IMR-90 (cell line): ENCODE results near the gene HSPA1A. TPM values are rescaled to one million over a fixed set of nuclear protein-coding genes. Genes with fewer than 3 reads are reported as not detected.

Experiments
- ATAC-seq: fragments of 200-7000 bp; cut with Tn5 transposase; 2 replicates; pipeline ENCODE4 v1.9.1; 2020; ENCODE audit warnings: low read depth, mild to moderate bottlenecking, moderate library complexity
- BruUV-seq: library from RNA; stranded (reverse); fragments of 400-500 nt; replicated peaks from 2 replicates; lab custom pipeline; 2021; lab: Mats Ljungman, UMichigan
- CTCF ChIA-PET: fragments of 300-600 bp; formaldehyde crosslinking; extraction: SDS; loops from one replicate; lab custom pipeline; 2021; ENCODE audit warnings: antibody characterized with exemption; lab: Yijun Ruan, JAX
- POLR2A ChIA-PET: fragments of 300-600 bp; sonication (Branson Sonifier 250); formaldehyde crosslinking; loops from one replicate; lab custom pipeline; 2022; ENCODE audit warnings: antibody characterized with exemption; ENCODE audit not compliant: unreplicated experiment; lab: Charles Lee
- DNase-seq: peaks from one replicate; pipeline ENCODE4 v3.0.0; 2013
- H2AFZ ChIP-seq: replicated peaks from 2 replicates; pipeline ENCODE3; 2013; ENCODE audit warnings: low read length, mild to moderate bottlenecking; ENCODE audit not compliant: poor library complexity
- H2AK5ac ChIP-seq: 2 replicates; pipeline ENCODE4 v1.6.1; 2013; ENCODE audit warnings: low read depth, low read length, inconsistent platforms
- H2AK9ac ChIP-seq: replicated peaks from 2 replicates; pipeline ENCODE3; 2013; ENCODE audit warnings: mild to moderate bottlenecking, low read depth, low read length, moderate library complexity; ENCODE audit not compliant: poor library complexity
- H2BK120ac ChIP-seq: 2 replicates; pipeline ENCODE4 v1.6.1; 2013; ENCODE audit warnings: low read depth, low read length, inconsistent platforms
- H2BK15ac ChIP-seq: 3 replicates; pipeline ENCODE4 v1.6.1; 2013; ENCODE audit warnings: low read depth, low read length, inconsistent platforms
- H2BK20ac ChIP-seq: 2 replicates; pipeline ENCODE4 v1.6.1; 2013; ENCODE audit warnings: low read depth, mild to moderate bottlenecking, inconsistent platforms, low read length, moderate library complexity
- H2BK5ac ChIP-seq: 2 replicates; pipeline ENCODE4 v1.6.1; 2013; ENCODE audit warnings: mild to moderate bottlenecking, low read depth, low read length, inconsistent platforms; ENCODE audit not compliant: poor library complexity, severe bottlenecking
- H3K14ac ChIP-seq: replicated peaks from 2 replicates; pipeline ENCODE4 v1.6.1; 2013; ENCODE audit warnings: low read depth, low read length, inconsistent platforms
- H3K18ac ChIP-seq: 2 replicates; pipeline ENCODE4 v1.6.1; 2013; ENCODE audit warnings: low read depth, low read length, control low read depth
- H3K23ac ChIP-seq: 2 replicates; pipeline ENCODE4 v1.6.1; 2013; ENCODE audit warnings: low read depth, low read length, inconsistent platforms
- H3K27ac ChIP-seq: 2 replicates; pipeline ENCODE4 v1.5.1; 2013; ENCODE audit warnings: mild to moderate bottlenecking, control low read depth, low read length; ENCODE audit not compliant: insufficient read depth
- H3K27me3 ChIP-seq: 2 replicates; pipeline ENCODE4 v1.6.1; 2013; ENCODE audit warnings: low read length; ENCODE audit not compliant: control insufficient read depth, insufficient read depth
- H3K36me3 ChIP-seq: 2 replicates; pipeline ENCODE4 v1.6.1; 2013; ENCODE audit warnings: low read length, mixed read lengths; ENCODE audit not compliant: control insufficient read depth, insufficient read depth
- H3K4ac ChIP-seq: 2 replicates; pipeline ENCODE4 v1.6.1; 2013; ENCODE audit warnings: low read depth, low read length, inconsistent platforms
- H3K4me1 ChIP-seq: 2 replicates; pipeline ENCODE4 v1.6.1; 2013; ENCODE audit warnings: low read length, mixed read lengths; ENCODE audit not compliant: control insufficient read depth, insufficient read depth
- H3K4me2 ChIP-seq: 2 replicates; pipeline ENCODE4 v1.6.1; 2013; ENCODE audit warnings: low read depth, mild to moderate bottlenecking, control low read depth, low read length, moderate library complexity
- H3K4me3 ChIP-seq: 2 replicates; pipeline ENCODE4 v1.5.1; 2013; ENCODE audit warnings: low read depth, mild to moderate bottlenecking, control low read depth, low read length, moderate library complexity; ENCODE audit not compliant: insufficient read depth
- H3K56ac ChIP-seq: 2 replicates; pipeline ENCODE4 v1.6.1; 2013; ENCODE audit warnings: low read length, inconsistent platforms; ENCODE audit not compliant: insufficient read depth; ENCODE audit errors: extremely low read depth
- H3K79me1 ChIP-seq, 2 experiments: 2 replicates each; pipeline ENCODE4 v1.6.1; 2013; ENCODE audit warnings: low read length in 2 of 2, inconsistent platforms in 1 of 2, low read depth in 1 of 2
- H3K9ac ChIP-seq: 2 replicates; pipeline ENCODE4 v1.6.1; 2013; ENCODE audit warnings: low read depth, low read length, control low read depth
- H3K9me1 ChIP-seq: 2 replicates; pipeline ENCODE4 v1.6.1; 2013; ENCODE audit warnings: low read length, inconsistent platforms; ENCODE audit not compliant: insufficient read depth
- H3K9me3 ChIP-seq: 2 replicates; pipeline ENCODE4 v1.6.1; 2013; ENCODE audit warnings: low read length; ENCODE audit not compliant: control insufficient read depth, insufficient read depth
- H4K20me1 ChIP-seq: 2 replicates; pipeline ENCODE4 v1.6.1; 2013; ENCODE audit warnings: low read length, inconsistent platforms; ENCODE audit not compliant: insufficient read depth
- H4K5ac ChIP-seq: 2 replicates; pipeline ENCODE4 v1.6.1; 2013; ENCODE audit warnings: mild to moderate bottlenecking, low read depth, low read length, control low read depth
- H4K8ac ChIP-seq, 2 experiments: 2 replicates each; pipeline ENCODE4 v1.6.1; 2013; ENCODE audit warnings: low read depth in 2 of 2, low read length in 2 of 2, control low read depth in 1 of 2, inconsistent platforms in 1 of 2
- H4K91ac ChIP-seq: 2 replicates; pipeline ENCODE4 v1.6.1; 2013; ENCODE audit warnings: low read depth, low read length, inconsistent platforms; ENCODE audit not compliant: insufficient read depth
- BHLHE40 ChIP-seq: fragments of 150-350 bp; IDR thresholded peaks from 2 replicates; pipeline ENCODE4 v1.6.1; 2016; ENCODE audit warnings: mild to moderate bottlenecking, low read depth, low read length
- CHD1 ChIP-seq: IDR thresholded peaks from 2 replicates; pipeline ENCODE4 v1.6.1; 2012; ENCODE audit warnings: low read depth, low read length, improper control_type of control experiment
- CTCF ChIP-seq: conservative IDR thresholded peaks from 2 replicates; pipeline ENCODE4 v1.5.1; 2012; ENCODE audit warnings: mild to moderate bottlenecking, low read depth, low read length, improper control_type of control experiment
- FOS ChIP-seq: fragments of 150-350 bp; IDR thresholded peaks from 2 replicates; pipeline ENCODE4 v1.6.1; 2016; ENCODE audit warnings: low read depth, low read length
- MAZ ChIP-seq: IDR thresholded peaks from 2 replicates; pipeline ENCODE4 v1.6.1; 2012; ENCODE audit warnings: low read depth, mild to moderate bottlenecking, low read length, improper control_type of control experiment, moderate library complexity, borderline replicate concordance
- POLR2A ChIP-seq: IDR thresholded peaks from 2 replicates; pipeline ENCODE4 v1.6.1; 2012; ENCODE audit warnings: mild to moderate bottlenecking, low read depth, low read length
- RAD21 ChIP-seq: IDR thresholded peaks from 2 replicates; pipeline ENCODE4 v1.6.1; 2012; ENCODE audit warnings: low read length, improper control_type of control experiment
- USF2 ChIP-seq: fragments of 150-350 bp; IDR thresholded peaks from 2 replicates; pipeline ENCODE4 v1.6.1; 2017; ENCODE audit warnings: mild to moderate bottlenecking, antibody characterized with exemption, low read length, low read depth
- WGBS, 2 experiments: methylation state at CpG; one replicate each; pipeline versions ENCODE4 v1.1.5 to v1.1.7; 2013; ENCODE audit warnings: missing lambda C conversion rate in 2 of 2; ENCODE audit not compliant: insufficient read length in 1 of 2; ENCODE audit errors: extremely low coverage in 2 of 2; 5-methylcytosine and 5-hydroxymethylcytosine counted together
- dilution Hi-C: fragments of 300-500 bp; cut with HindIII; formaldehyde crosslinking; loops from one replicate; pipeline ENCODE4 v1.14.3; 2018; ENCODE audit warnings: low sequenced_read_pairs; ENCODE audit not compliant: unreplicated experiment
- in situ Hi-C: fragments of 300-500 bp; cut with MboI; formaldehyde crosslinking; loops from 3 replicates; pipeline ENCODE4 v1.14.3; 2019; ENCODE audit warnings: low sequenced_read_pairs, inconsistent platforms, mixed read lengths
- intact Hi-C: fragments of 100-400 bp; cut with micrococcal nuclease; formaldehyde crosslinking; loops from 2 replicates; pipeline ENCODE4 v1.10.0; 2022
- polyA plus RNA-seq, 3 experiments: library from polyadenylated mRNA; depleted of rRNA; stranded (reverse); fragments of >200 nt; gene quantifications; 2 replicates each; pipeline ENCODE4 v1.2.3, GENCODE V29; 2012; ENCODE audit warnings: low replicate concordance in 1 of 3
- total RNA-seq: library from RNA; depleted of rRNA; stranded (reverse); fragments of >200 nt; gene quantifications from 2 replicates; pipeline ENCODE4 v1.2.3, GENCODE V29; 2012

HSPA1A gene
- total and polyA plus RNA-seq, 2 of the 4 experiments (the other 2 are of a cell fraction): 94.6 to 95.3 TPM

GRCh38 chr6:31776989-31777666 is 38.2 kb upstream of the HSPA1A start, which contains the start of gene VWA7:
TSS of gene VWA7 (minus strand) at chr6:31777328. CDS start at chr6:31776779, 549 bp downstream.
- Histone ChIP-seq H3K27me3 (no peaks in the 10 kb centered on the region), H2BK5ac (peak within 1 kb of the TSS; percentile 56)
- no CpG with 5 or more reads among the region's 15 CpGs for WGBS, 2 experiments

More at GRCh38 chr6:31776989-31777666, 38.2 kb upstream of the HSPA1A start, which contains the start of gene VWA7:
- H3K4me1 ChIP-seq: peaks cover 10% of the 10 kb centered on the region
- CTCF ChIA-PET: no interaction called here
- peak within 1 kb of the TSS; percentile 73 for H3K4ac ChIP-seq
- H4K20me1 ChIP-seq: no peaks in the 10 kb centered on the region
- no peak within 1 kb of the TSS for H3K27ac ChIP-seq
- H3K4me2 ChIP-seq: peak within 1 kb of the TSS; percentile 54
- no peak for TF ChIP-seq RAD21
- 0 out of 2 replicates have a peak, but pooled peaks have one; percentile 7 for TF ChIP-seq USF2
- no peak for TF ChIP-seq BHLHE40
- 0 out of 2 replicates have a peak, but pooled peaks have one; percentile 8 for TF ChIP-seq FOS
- no peak for TF ChIP-seq POLR2A
- TF ChIP-seq CHD1: no peak
- peak; percentile 76; the same call in 1 of the 2 replicates for TF ChIP-seq MAZ
- TF ChIP-seq CTCF: no peak
- no peaks in the 10 kb centered on the region for H3K9me3 ChIP-seq
- intact Hi-C loops (no loop called here), in situ Hi-C loops (no loop called here), dilution Hi-C loops (no loop called here)
- no TSS peak for BruUV-seq
- H2AK9ac ChIP-seq: peak within 1 kb of the TSS; percentile 96
- no peak within 1 kb of the TSS for H3K4me3 ChIP-seq
- ATAC-seq (peak; percentile 84), DNase-seq (peak; percentile 70)
- no peak within 1 kb of the TSS for H2BK20ac ChIP-seq
- no peak within 1 kb of the TSS for H3K56ac ChIP-seq
- no peak within 1 kb of the TSS for H2BK15ac ChIP-seq
- peaks cover 40% of the 10 kb centered on the region for H3K36me3 ChIP-seq
- H3K14ac ChIP-seq: peak within 1 kb of the TSS; percentile 83; the same call in 1 of the 2 replicates
- H4K5ac ChIP-seq: no peak within 1 kb of the TSS
- H2AK5ac ChIP-seq: peak within 1 kb of the TSS; percentile 43
- H4K8ac ChIP-seq: peak within 1 kb of the TSS in 1 of 2 experiments; percentile 75; a peak in 2 of 4 replicates
- H3K9me1 ChIP-seq: 0 out of 2 replicates have a peak, but pooled peaks cover 8% of the 10 kb centered on the region
- peak within 1 kb of the TSS; percentile 46; the same call in 1 of the 2 replicates for H4K91ac ChIP-seq
- H2AFZ ChIP-seq: peak within 1 kb of the TSS; percentile 83
- no peak within 1 kb of the TSS for H2BK120ac ChIP-seq
- no peak within 1 kb of the TSS for H3K18ac ChIP-seq
- no peak within 1 kb of the TSS for H3K9ac ChIP-seq
- H3K23ac ChIP-seq: no peak within 1 kb of the TSS
- POLR2A ChIA-PET: no interaction called here
- H3K79me1 ChIP-seq: 0 out of 4 replicates have a peak, but pooled peaks cover 0 to 2% of the 10 kb centered on the region in 2 experiments
